Mesothelial cell of epicardium (in vitro differentiated cells): ENCODE data around the gene TTLL8. TPM values are rescaled to one million over a fixed set of nuclear protein-coding genes. Genes with fewer than 3 reads are reported as not detected.

Source experiments
- DNase-seq, 2 experiments: peaks; one replicate each; pipeline ENCODE4 v3.0.0; 2021; ENCODE audit warnings: low spot score in 2 of 2; ENCODE audit not compliant: unreplicated experiment in 2 of 2
- H3K27ac Mint-ChIP-seq: 2 replicates; pipeline ENCODE4 v1.8.0; 2021; ENCODE audit warnings: mixed read lengths
- H3K27me3 Mint-ChIP-seq: 2 replicates; pipeline ENCODE4 v1.8.0; 2021; ENCODE audit warnings: low read depth, mixed read lengths
- H3K36me3 Mint-ChIP-seq: 2 replicates; pipeline ENCODE4 v1.8.0; 2021; ENCODE audit warnings: mixed read lengths
- H3K4me1 Mint-ChIP-seq: 2 replicates; pipeline ENCODE4 v1.8.0; 2021; ENCODE audit warnings: mixed read lengths
- H3K4me3 Mint-ChIP-seq: 2 replicates; pipeline ENCODE4 v1.8.0; 2021; ENCODE audit warnings: mild to moderate bottlenecking, moderate library complexity, mixed read lengths
- H3K9me3 Mint-ChIP-seq: 2 replicates; pipeline ENCODE4 v1.8.0; 2021; ENCODE audit warnings: mixed read lengths
- total RNA-seq: library from RNA; stranded (reverse); gene quantifications from 3 replicates; pipeline ENCODE4 v1.2.1, GENCODE V29; 2021
- TF ChIP-seq, protein P1 (sequence below): fragments of 200-600 bp; sonication (generic); IDR thresholded peaks from one replicate; pipeline ENCODE4 v1.5.0; 2021; ENCODE audit warnings: antibody characterized with exemption; ENCODE audit not compliant: unreplicated experiment

Gene TTLL8
- total RNA-seq, 1 donor from 2014 or later = 0.13 TPM

DNA sequence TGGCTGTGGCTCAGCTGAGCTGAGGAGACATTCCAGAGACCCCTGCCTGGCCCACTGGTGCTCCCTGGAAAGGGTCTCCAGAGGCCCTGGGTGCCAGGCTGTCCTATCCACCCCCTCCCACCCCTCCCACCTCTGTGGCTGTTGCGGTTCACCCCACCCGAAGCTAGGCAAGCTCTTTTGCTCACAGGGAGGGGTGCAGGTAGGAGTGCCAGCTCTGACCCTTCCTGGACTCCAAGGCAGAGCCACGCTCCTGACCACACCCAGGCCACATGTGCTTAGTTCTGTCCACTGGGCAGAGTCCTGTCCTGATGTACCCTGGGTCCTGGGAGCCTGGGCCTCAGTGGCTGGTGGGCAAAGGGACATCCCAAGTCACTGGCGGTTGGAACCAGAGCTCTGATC lies 62.0 kb downstream of the TTLL8 start:
- TF ChIP-seq, protein P1, sequence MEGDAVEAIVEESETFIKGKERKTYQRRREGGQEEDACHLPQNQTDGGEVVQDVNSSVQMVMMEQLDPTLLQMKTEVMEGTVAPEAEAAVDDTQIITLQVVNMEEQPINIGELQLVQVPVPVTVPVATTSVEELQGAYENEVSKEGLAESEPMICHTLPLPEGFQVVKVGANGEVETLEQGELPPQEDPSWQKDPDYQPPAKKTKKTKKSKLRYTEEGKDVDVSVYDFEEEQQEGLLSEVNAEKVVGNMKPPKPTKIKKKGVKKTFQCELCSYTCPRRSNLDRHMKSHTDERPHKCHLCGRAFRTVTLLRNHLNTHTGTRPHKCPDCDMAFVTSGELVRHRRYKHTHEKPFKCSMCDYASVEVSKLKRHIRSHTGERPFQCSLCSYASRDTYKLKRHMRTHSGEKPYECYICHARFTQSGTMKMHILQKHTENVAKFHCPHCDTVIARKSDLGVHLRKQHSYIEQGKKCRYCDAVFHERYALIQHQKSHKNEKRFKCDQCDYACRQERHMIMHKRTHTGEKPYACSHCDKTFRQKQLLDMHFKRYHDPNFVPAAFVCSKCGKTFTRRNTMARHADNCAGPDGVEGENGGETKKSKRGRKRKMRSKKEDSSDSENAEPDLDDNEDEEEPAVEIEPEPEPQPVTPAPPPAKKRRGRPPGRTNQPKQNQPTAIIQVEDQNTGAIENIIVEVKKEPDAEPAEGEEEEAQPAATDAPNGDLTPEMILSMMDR = no peak
- Mint-ChIP-seq H3K36me3 (no peaks in the 10 kb centered on the region), H3K27me3 (peaks cover 28% of the 10 kb centered on the region), H3K9me3 (peaks cover 11% of the 10 kb centered on the region), H3K4me3 (no peak overlapping the region), H3K27ac (no peak overlapping the region), H3K4me1 (peaks cover 6% of the 10 kb centered on the region)
- DNase-seq = no peak

DNA sequence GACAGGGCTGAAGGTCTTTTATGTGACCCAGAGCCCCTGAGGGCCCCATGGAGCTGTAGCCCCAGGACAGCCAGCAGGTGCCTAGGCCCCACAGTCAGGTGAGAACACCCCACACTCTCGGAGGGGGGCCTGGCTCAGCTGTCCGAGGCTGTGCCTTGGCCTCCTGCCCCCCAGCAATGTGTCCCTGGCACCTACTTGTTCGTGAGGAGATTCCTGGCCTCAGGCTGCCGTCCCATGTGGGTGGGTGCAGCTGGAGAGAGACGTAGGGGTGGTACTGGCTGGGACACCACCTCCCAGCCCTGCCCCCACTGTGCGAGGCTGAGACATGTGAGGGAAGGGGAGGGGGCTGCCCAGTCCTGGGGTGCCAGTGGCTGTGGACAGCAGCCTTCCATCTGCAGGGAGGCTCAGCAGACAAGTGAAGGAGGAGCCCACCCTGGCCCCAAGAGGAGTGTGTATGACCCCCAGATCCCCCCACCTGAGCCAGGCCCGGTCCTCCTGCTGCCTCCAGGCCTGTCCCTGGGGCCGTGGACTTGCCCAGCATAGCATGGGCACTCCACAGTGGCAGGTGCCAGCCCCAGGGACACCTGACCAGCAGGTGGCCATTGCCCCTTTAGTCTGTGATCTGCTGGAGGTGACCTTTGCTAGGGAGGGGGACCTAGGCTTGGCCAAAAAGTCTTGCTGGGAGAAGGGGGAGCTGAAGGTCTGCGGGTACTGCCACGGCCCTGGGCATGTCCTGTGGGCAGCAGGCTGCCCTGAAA lies 62.6 kb downstream of the TTLL8 start:
- TF ChIP-seq, protein P1 = no peak
- Mint-ChIP-seq H3K4me3 (no peak overlapping the region), H3K27me3 (peaks cover 24% of the 10 kb centered on the region), H3K27ac (no peak overlapping the region), H3K4me1 (peaks cover 6% of the 10 kb centered on the region), H3K36me3 (no peaks in the 10 kb centered on the region), H3K9me3 (peaks cover 16% of the 10 kb centered on the region)
- no peak for DNase-seq

DNA sequence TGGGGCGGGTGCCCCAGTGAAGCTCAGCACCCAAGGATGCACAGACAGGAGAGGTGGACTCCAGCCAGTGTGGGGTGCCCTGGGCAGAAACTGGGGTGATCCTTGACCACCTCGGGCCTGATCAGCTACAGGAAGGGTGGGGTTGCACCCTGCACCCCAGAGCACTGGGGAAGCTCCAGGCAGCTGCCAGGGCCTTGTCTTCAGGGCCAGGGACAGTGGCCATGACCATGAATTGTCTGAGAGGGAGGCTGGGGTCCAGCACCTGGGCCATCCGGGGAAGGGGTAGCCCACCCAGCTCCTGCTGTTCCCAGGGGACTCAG lies 63.1 kb downstream of the TTLL8 start:
- H3K4me3 Mint-ChIP-seq = no peak overlapping the region
- H3K27me3 Mint-ChIP-seq = peaks cover 20% of the 10 kb centered on the region
- peaks cover 16% of the 10 kb centered on the region for H3K9me3 Mint-ChIP-seq
- peaks cover 6% of the 10 kb centered on the region for H3K4me1 Mint-ChIP-seq
- TF ChIP-seq, protein P1 = no peak
- H3K36me3 Mint-ChIP-seq = no peaks in the 10 kb centered on the region
- no peak for DNase-seq
- H3K27ac Mint-ChIP-seq = no peak overlapping the region

DNA sequence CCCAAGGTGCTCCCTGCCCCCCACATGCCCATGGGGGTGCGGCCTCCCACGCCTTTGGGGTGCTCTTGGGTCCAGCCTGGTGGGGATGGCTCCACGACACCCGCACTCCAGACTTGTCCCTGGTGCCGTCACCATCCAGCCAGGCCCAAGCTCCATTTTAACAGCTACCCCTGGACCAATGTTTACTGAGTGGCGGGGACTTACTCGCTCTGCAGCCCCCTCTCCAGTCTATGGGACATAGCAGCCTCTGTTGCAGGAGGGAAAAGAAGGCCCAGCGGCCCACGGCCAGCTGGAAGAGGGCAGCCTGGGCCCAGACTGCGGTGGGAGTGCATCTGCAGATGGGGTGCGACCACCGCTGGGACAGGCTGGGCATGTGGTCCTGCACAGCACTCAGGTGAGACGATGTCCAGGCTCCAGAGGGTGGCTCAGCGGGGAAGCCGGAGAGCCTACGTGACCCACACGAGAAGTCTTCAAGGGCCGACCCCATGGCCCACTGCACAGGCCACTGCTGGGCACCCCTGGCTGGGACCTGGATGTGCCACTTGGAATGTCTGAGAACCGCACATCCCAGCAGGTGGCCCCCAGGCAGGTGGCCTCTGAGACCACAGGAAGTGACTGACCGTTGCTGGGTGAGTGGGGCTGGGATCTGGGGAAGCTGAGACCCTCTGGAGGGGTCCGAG lies 63.6 kb downstream of the TTLL8 start:
- H3K4me1 Mint-ChIP-seq = peaks cover 6% of the 10 kb centered on the region
- DNase-seq = no peak
- peaks cover 16% of the 10 kb centered on the region for H3K9me3 Mint-ChIP-seq
- H3K27me3 Mint-ChIP-seq = peaks cover 17% of the 10 kb centered on the region
- no peak overlapping the region for H3K4me3 Mint-ChIP-seq
- TF ChIP-seq, protein P1 = no peak
- no peak overlapping the region for H3K27ac Mint-ChIP-seq
- H3K36me3 Mint-ChIP-seq = no peaks in the 10 kb centered on the region

DNA sequence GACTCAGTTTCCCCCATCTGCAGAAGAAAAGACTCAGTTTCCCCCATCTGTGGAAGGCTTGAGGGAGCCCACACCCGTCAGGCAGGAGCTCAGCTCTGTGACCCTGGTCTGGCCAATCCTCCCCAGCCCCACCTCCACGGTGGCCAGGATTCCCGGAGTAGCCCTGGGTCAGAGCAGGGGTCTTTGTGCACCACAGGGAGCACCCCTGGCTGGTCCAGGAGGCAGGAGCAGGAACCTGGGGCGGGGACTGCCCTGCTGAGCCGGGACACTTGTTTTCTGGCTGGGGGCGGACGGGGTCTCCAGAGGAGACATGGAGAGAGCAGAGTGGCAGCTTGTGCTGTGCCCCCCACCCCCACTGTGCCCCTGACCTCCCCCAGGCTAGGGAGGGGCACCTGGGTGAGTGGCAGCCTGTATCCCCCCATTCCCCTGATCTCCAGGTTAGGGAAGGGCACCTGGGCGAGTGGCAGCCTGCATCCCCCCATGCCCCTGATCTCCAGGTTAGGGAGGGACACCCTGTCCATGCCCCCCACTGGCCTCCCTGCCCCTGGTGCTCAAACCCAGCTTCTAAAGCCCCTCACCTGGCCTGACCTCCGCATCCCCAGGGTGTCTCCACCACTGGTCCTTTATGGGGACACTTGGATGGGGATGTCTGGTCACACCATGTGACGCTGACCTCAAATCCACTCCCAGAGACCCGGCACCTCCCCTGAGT lies 64.3 kb downstream of the TTLL8 start:
- H3K4me1 Mint-ChIP-seq = peaks cover 2% of the 10 kb centered on the region
- peaks cover 12% of the 10 kb centered on the region for H3K27me3 Mint-ChIP-seq
- H3K36me3 Mint-ChIP-seq = no peaks in the 10 kb centered on the region
- H3K27ac Mint-ChIP-seq = no peak overlapping the region
- no peak for DNase-seq
- TF ChIP-seq, protein P1 = no peak
- H3K4me3 Mint-ChIP-seq = no peak overlapping the region
- H3K9me3 Mint-ChIP-seq = peaks cover 20% of the 10 kb centered on the region
